ENCODE measurements around the gene SLC28A1.

Gene SLC28A1

DNA sequence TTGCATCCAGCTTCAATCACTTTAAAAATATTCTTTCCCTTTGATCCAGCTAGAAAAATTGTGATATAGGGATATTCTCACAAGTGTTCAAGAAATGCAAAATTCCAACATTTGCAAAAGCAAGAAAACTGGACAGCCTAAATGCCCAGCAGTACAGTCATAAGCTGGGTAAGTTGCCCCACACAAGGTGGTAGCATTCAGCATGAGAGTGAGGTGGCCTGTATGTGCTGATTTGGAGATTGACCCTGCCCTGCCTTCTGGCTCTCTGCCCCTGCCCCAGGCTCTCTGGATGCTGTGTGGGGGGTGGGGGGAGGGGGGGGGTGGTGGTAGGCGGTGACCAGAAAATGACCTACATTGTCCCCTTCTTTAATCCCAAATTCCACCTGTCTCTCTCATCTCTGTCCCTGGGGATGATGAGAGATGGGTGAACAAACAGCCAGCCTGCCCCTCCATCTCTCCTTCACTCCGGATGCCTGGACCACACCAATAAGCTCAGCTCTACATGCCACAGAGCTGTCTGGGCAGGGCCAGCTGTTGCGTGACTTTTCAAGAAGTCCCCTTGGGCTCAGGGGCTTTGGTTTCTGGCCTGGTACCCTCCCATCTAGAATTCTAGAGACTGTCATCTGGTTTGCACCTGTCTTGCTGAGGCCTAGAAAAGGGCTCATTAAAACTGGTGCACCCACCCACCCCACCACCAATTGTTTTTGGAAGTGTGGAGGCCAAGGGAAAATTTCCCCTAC is 42.2 kb downstream of the SLC28A1 start:
- peaks cover 6% of the 10 kb centered on the region for H3K4me1 Mint-ChIP-seq
- no peaks in the 10 kb centered on the region for H3K27me3 Mint-ChIP-seq
- H3K4me3 Mint-ChIP-seq = no peak overlapping the region
- H3K27ac Mint-ChIP-seq = no peak overlapping the region
- H3K9me3 Mint-ChIP-seq = no peaks in the 10 kb centered on the region
- no peaks in the 10 kb centered on the region for H3K36me3 Mint-ChIP-seq

DNA sequence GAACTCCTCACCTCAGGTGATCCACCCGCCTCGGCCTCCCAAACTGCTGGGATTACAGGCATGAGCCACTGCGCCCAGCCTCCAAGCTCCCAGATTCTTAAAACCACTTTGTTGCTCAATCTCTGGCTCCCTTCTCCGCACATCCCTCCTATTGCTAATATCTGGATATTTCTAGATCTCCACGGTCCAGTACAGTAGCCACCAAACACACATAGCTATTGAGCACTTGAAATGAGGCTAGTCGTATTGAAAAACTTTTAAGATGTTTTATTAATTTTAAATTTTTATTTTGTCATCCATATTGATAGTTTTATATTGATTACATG is 44.3 kb downstream of the SLC28A1 start:
- Mint-ChIP-seq H3K4me1 (peaks cover 6% of the 10 kb centered on the region), H3K9me3 (no peaks in the 10 kb centered on the region), H3K27me3 (no peaks in the 10 kb centered on the region), H3K27ac (no peak overlapping the region), H3K4me3 (no peak overlapping the region), H3K36me3 (no peaks in the 10 kb centered on the region)

DNA sequence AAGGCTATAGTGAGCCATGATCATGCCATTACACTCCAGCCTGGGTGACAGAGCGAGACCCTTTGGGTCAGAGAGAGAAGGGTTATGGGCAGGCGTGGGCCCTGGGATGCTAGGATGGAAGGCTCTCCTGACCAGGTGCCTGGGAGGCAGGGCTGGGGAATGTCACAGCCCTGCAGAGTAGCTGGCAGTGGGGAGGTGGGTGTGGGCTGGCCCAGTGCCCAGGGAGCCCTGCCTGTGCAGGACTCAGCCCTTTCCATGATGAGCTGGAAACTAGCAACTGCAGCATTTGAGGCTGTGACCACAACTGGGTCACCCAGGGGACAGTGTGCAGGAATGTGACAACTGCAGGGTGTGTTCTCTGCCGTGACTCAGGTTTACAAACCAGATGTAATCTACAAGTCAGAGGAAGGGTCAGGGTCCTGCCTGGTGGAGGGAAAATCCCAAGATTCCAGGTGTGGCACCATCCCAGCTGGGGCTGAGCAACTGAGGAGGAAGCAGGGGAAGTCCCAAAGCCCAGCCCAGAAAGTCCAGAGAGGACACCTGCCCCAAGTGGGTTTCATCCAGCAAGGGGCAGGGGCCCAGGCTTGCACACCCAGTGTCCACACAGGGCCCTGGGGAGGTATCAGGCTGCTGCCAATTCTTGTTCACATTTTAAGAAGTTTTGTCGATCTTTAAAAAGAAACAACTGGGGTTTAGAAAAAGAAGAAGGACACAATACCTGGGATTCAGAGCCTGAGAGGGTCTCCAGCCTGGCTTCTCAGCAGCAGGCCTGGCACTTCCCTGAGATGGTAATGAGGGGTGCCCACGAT is 45.5 kb downstream of the SLC28A1 start:
- H3K4me1 Mint-ChIP-seq = peaks cover 6% of the 10 kb centered on the region
- H3K4me3 Mint-ChIP-seq = no peak overlapping the region
- no peaks in the 10 kb centered on the region for H3K9me3 Mint-ChIP-seq
- H3K27ac Mint-ChIP-seq = peak overlapping the region; percentile 47
- no peaks in the 10 kb centered on the region for H3K27me3 Mint-ChIP-seq
- H3K36me3 Mint-ChIP-seq = no peaks in the 10 kb centered on the region

DNA sequence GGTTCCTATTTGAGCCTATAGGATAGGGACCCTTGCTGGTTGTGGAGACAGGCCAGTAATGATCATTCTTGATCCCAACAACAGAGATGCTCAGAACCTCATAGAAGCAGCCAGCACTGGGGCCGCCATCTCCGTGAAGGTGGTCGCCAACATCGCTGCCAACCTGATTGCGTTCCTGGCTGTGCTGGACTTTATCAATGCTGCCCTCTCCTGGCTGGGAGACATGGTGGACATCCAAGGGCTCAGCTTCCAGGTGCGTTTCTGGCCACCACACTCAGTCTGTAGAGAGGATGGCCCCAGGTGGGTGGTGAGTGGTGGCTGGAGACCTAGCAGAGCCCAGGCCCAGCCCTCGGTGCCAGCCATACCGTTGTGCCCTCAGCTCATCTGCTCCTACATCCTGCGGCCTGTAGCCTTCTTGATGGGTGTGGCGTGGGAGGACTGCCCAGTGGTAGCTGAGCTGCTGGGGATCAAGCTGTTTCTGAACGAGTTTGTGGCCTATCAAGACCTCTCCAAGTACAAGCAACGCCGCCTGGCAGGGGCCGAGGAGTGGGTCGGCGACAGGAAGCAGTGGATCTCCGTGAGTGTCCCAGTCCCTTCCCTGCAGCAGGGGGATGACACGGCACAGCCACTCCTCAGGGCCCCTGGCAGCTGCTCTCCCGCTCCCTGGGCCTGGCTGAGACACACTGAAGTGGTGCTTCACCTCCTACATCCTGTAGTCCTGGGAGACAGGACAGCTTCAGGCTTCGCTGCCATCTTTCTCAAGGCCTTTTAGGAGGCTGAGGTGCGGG is 50.7 kb downstream of the SLC28A1 start:
- H3K27ac Mint-ChIP-seq = no peak overlapping the region
- H3K4me3 Mint-ChIP-seq = no peak overlapping the region
- no peaks in the 10 kb centered on the region for H3K36me3 Mint-ChIP-seq
- H3K4me1 Mint-ChIP-seq = no peaks in the 10 kb centered on the region
- H3K9me3 Mint-ChIP-seq = no peaks in the 10 kb centered on the region
- H3K27me3 Mint-ChIP-seq = peaks cover 3% of the 10 kb centered on the region

DNA sequence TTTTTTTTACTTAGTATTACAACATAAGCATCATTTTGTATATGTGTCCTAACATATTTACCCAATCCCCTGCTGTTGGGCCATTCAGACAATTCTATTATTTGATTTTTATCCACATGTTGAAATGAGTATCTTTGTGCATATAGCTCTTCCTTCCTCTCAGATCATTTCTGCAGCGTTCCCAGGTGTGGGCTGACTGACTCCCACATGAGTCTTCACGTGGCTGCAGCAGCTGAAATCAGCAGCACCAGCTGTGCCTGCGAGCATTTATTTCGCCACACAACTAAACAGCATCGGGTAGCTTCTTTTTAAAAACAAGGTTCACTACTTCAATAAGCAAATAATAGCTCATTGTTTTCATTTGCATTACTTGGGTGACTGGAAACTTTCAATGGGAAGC is 52.7 kb downstream of the SLC28A1 start:
- Mint-ChIP-seq H3K27me3 (peaks cover 3% of the 10 kb centered on the region), H3K9me3 (no peaks in the 10 kb centered on the region), H3K4me3 (no peak overlapping the region), H3K4me1 (no peaks in the 10 kb centered on the region), H3K27ac (no peak overlapping the region), H3K36me3 (no peaks in the 10 kb centered on the region)

DNA sequence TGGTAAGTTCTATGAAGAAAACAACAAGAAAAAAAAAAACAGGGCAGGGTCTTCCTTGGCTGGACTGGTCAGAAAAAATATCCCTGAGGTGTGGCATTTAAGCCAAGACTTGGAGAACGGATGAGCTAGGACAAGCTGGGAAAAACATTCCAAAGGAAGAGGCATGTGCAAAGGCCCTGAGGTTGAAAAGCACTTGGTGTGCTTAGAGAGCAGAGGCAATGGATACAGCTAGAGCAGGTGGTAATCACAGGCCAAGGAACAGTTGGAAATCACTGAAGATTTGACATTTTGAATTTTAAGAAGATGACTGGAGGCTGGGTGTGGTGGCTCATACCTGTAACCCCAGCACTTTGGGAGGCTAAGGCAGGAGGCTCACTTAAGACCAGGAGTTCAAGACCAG is 54.3 kb downstream of the SLC28A1 start:
- H3K9me3 Mint-ChIP-seq = no peaks in the 10 kb centered on the region
- H3K36me3 Mint-ChIP-seq = no peaks in the 10 kb centered on the region
- no peaks in the 10 kb centered on the region for H3K4me1 Mint-ChIP-seq
- H3K4me3 Mint-ChIP-seq = no peak overlapping the region
- no peak overlapping the region for H3K27ac Mint-ChIP-seq
- peaks cover 3% of the 10 kb centered on the region for H3K27me3 Mint-ChIP-seq

DNA sequence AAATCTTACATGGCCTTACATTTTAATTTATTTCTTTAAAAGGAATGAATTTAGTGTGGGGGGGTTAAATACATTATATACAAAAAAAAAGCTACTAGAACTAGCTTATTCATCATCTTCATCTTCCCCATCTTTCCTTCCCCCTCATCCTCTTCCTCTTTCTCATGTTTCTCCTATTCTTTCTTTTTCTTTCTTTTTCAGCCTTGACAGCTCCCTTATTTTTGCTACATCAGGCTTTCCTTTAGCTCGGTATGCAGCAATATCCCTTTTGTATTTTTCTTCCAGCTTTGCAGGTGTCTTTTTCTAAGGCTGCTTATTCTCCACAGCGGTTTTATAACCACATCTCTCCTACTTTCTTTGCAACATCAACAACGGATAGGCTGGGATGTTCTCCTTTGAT is 55.9 kb downstream of the SLC28A1 start:
- H3K36me3 Mint-ChIP-seq = no peaks in the 10 kb centered on the region
- no peaks in the 10 kb centered on the region for H3K9me3 Mint-ChIP-seq
- no peaks in the 10 kb centered on the region for H3K4me1 Mint-ChIP-seq
- no peak overlapping the region for H3K4me3 Mint-ChIP-seq
- H3K27me3 Mint-ChIP-seq = peaks cover 3% of the 10 kb centered on the region
- H3K27ac Mint-ChIP-seq = no peak overlapping the region

GRCh38 chr15:84942456-84942855 is 58.0 kb downstream of the SLC28A1 start:
- peaks cover 3% of the 10 kb centered on the region for H3K27me3 Mint-ChIP-seq
- no peak overlapping the region for H3K4me3 Mint-ChIP-seq
- no peaks in the 10 kb centered on the region for H3K36me3 Mint-ChIP-seq
- no peaks in the 10 kb centered on the region for H3K4me1 Mint-ChIP-seq
- no peak overlapping the region for H3K27ac Mint-ChIP-seq
- H3K9me3 Mint-ChIP-seq = no peaks in the 10 kb centered on the region

GRCh38 chr15:84944311-84944710 is 59.8 kb downstream of the SLC28A1 start:
- no peak overlapping the region for H3K27ac Mint-ChIP-seq
- H3K9me3 Mint-ChIP-seq = no peaks in the 10 kb centered on the region
- H3K36me3 Mint-ChIP-seq = no peaks in the 10 kb centered on the region
- no peak overlapping the region for H3K4me3 Mint-ChIP-seq
- no peaks in the 10 kb centered on the region for H3K4me1 Mint-ChIP-seq
- H3K27me3 Mint-ChIP-seq = no peaks in the 10 kb centered on the region

GRCh38 chr15:84944861-84945260 is 60.4 kb downstream of the SLC28A1 start:
- Mint-ChIP-seq H3K9me3 (no peaks in the 10 kb centered on the region), H3K27me3 (no peaks in the 10 kb centered on the region)

GRCh38 chr15:84946772-84947489 is 62.5 kb downstream of the SLC28A1 start:
- Mint-ChIP-seq H3K27me3 (no peaks in the 10 kb centered on the region), H3K4me3 (no peak overlapping the region), H3K4me1 (no peaks in the 10 kb centered on the region), H3K9me3 (no peaks in the 10 kb centered on the region), H3K27ac (no peak overlapping the region), H3K36me3 (no peaks in the 10 kb centered on the region)

More at GRCh38 chr15:84944861-84945260, 60.4 kb downstream of the SLC28A1 start:
- Mint-ChIP-seq H3K36me3 (no peaks in the 10 kb centered on the region), H3K27ac (no peak overlapping the region), H3K4me1 (no peaks in the 10 kb centered on the region), H3K4me3 (no peak overlapping the region)

- no peaks in the 10 kb centered on the region for H3K4me1 Mint-ChIP-seq
- no peaks in the 10 kb centered on the region for H3K27me3 Mint-ChIP-seq
- no peak overlapping the region for H3K4me3 Mint-ChIP-seq
- no peak overlapping the region for H3K27ac Mint-ChIP-seq
- H3K36me3 Mint-ChIP-seq = no peaks in the 10 kb centered on the region
- no peaks in the 10 kb centered on the region for H3K9me3 Mint-ChIP-seq
Observed at GRCh38 chr15:84947947-84948830, 63.7 kb downstream of the SLC28A1 start.

- H3K4me1 Mint-ChIP-seq = no peaks in the 10 kb centered on the region
Observed at GRCh38 chr15:84949043-84949442, 64.6 kb downstream of the SLC28A1 start.

DNA sequence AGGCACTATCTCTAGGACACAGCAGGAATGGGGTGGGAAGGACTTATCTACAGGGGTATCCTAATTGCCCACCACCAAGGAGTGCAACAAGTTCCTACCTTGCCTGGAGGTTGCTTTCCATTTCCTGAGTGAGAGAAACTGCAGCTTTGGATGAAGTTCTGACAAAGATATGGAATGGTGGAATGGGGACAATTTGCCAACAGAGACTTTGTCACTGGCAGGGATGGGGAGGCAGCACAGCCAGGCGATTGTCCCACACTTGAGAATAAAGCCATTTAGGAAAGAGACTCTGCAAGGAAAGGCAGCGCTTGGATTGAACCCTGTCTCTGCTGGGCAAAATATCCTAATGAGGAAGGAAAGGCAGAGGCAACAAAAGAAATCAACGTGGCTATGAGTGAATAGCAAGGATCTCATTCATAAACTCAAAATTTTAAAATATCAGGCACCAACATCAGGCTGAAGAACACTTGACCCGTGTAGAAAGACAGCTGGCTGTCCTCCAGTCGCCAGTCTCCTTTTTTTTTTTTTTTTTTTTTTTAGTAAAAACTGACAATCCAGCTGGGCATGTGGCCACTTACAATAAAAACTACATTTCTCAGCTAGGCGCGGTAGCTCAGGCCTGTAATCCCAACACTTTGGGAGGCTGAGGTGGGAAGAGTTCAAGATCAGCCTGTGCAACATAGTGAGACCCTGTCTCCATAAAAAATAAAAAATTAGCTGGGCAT is 65.5 kb downstream of the SLC28A1 start:
- Mint-ChIP-seq H3K4me1 (no peaks in the 10 kb centered on the region), H3K9me3 (no peaks in the 10 kb centered on the region), H3K27ac (no peak overlapping the region), H3K36me3 (no peaks in the 10 kb centered on the region), H3K27me3 (no peaks in the 10 kb centered on the region), H3K4me3 (no peak overlapping the region)

More at GRCh38 chr15:84949043-84949442, 64.6 kb downstream of the SLC28A1 start:
- Mint-ChIP-seq H3K36me3 (no peaks in the 10 kb centered on the region), H3K9me3 (no peaks in the 10 kb centered on the region), H3K27ac (no peak overlapping the region), H3K4me3 (no peak overlapping the region), H3K27me3 (no peaks in the 10 kb centered on the region)

Data from activated naive CD4-positive, alpha-beta T cell treated with anti-CD3 and anti-CD28 coated beads, Interleukin-2, amount 50 U/mL, for 24 hours (primary cell).